Panc1 (cell line): ENCODE data around the gene GRIA3. TPM values are rescaled to one million over a fixed set of nuclear protein-coding genes. Genes with fewer than 3 reads are reported as not detected.

Experiments used
- ATAC-seq: fragments of 200-7000 bp; cut with Tn5 transposase; 2 replicates; pipeline ENCODE4 v1.9.1; 2020; ENCODE audit warnings: mild to moderate bottlenecking, moderate library complexity
- Bru-seq: library from RNA; stranded (reverse); fragments of 400-500 nt; gene quantifications from one replicate; lab custom pipeline; 2021; lab: Mats Ljungman, UMichigan
- BruChase-seq, 2 experiments: library from RNA; stranded (reverse); fragments of 400-500 nt; gene quantifications; one replicate each; lab custom pipeline; 2021; lab: Mats Ljungman, UMichigan
- BruUV-seq: library from RNA; stranded (reverse); fragments of 400-500 nt; replicated peaks from 2 replicates; lab custom pipeline; 2021; lab: Mats Ljungman, UMichigan
- CTCF ChIA-PET: fragments of 300-600 bp; sonication (Branson Sonifier 250); formaldehyde crosslinking; loops from one replicate; lab custom pipeline; 2022; ENCODE audit warnings: antibody characterized with exemption; lab: Charles Lee
- POLR2A ChIA-PET: fragments of 300-600 bp; sonication (Branson Sonifier 250); formaldehyde crosslinking; loops from one replicate; lab custom pipeline; 2022; ENCODE audit warnings: antibody characterized with exemption; lab: Charles Lee
- DNase-seq: peaks from one replicate; pipeline ENCODE4 v3.0.0-alpha.2; 2010; ENCODE audit warnings: low read depth, low spot score
- H3K27ac ChIP-seq: 2 replicates; pipeline ENCODE4 v1.5.1; 2011; ENCODE audit warnings: mild to moderate bottlenecking, low read length, inconsistent platforms
- H3K27me3 ChIP-seq: fragments of 200-500 bp; sonication (Bioruptor generic); 2 replicates; pipeline ENCODE4 v1.6.0; 2014; ENCODE audit warnings: low read length, inconsistent platforms; ENCODE audit not compliant: control insufficient read depth, insufficient read depth
- H3K36me3 ChIP-seq: fragments of 200-500 bp; sonication (Bioruptor generic); 2 replicates; pipeline ENCODE4 v1.5.1; 2014; ENCODE audit warnings: inconsistent platforms, mild to moderate bottlenecking, low read length, moderate library complexity; ENCODE audit not compliant: control insufficient read depth, insufficient read depth
- H3K4me1 ChIP-seq: 2 replicates; pipeline ENCODE4 v1.5.1; 2011; ENCODE audit warnings: inconsistent platforms, mild to moderate bottlenecking, low read length, moderate library complexity; ENCODE audit not compliant: control insufficient read depth, insufficient read depth
- H3K4me3 ChIP-seq, 2 experiments: 2 replicates each; pipeline ENCODE4 v1.5.1; 2011 to 2012; ENCODE audit warnings: low read depth in 2 of 2, low read length in 2 of 2, mild to moderate bottlenecking in 2 of 2, inconsistent platforms in 1 of 2, moderate library complexity in 1 of 2
- H3K9me3 ChIP-seq: fragments of 200-500 bp; sonication (Bioruptor generic); 2 replicates; pipeline ENCODE4 v1.5.1; 2014; ENCODE audit warnings: low read depth, mild to moderate bottlenecking, inconsistent platforms, low read length, moderate library complexity; ENCODE audit not compliant: control insufficient read depth, insufficient read depth
- POLR2AphosphoS5 ChIP-seq: IDR thresholded peaks from 2 replicates; pipeline ENCODE4 v1.6.1; 2012; ENCODE audit warnings: mild to moderate bottlenecking, low read depth, low read length, moderate library complexity
- SIN3A ChIP-seq: IDR thresholded peaks from 2 replicates; pipeline ENCODE4 v1.6.1; 2012; ENCODE audit warnings: low read depth, mild to moderate bottlenecking, low read length, moderate library complexity, borderline replicate concordance; ENCODE audit not compliant: insufficient read depth
- TCF7L2 ChIP-seq: IDR thresholded peaks from 2 replicates; pipeline ENCODE4 v1.6.1; 2011; ENCODE audit warnings: mild to moderate bottlenecking, low read depth, low read length, inconsistent platforms
- in situ Hi-C: cut with HindIII; loops from 2 replicates; pipeline ENCODE4 v1.10.0; 2016; ENCODE audit warnings: low sequenced_read_pairs, low pct_unique_long_range_greater_than_20kb
- intact Hi-C: fragments of 100-400 bp; cut with micrococcal nuclease; formaldehyde crosslinking; loops from one replicate; pipeline ENCODE4 v1.10.0; 2022; ENCODE audit not compliant: unreplicated experiment
- long read RNA-seq: library from polyadenylated mRNA; unstranded; transcript quantifications from one replicate; pipeline ENCODE4 v2.0.0, GENCODE V29; 2021; ENCODE audit not compliant: unreplicated experiment
- polyA plus RNA-seq: library from polyadenylated mRNA; unstranded; fragments of >200 nt; gene quantifications from one replicate; pipeline ENCODE4 v1.2.1, GENCODE V29; 2012; ENCODE audit warnings: missing spikeins; ENCODE audit not compliant: insufficient read length
- total RNA-seq: library from RNA; stranded (reverse); gene quantifications from one replicate; pipeline ENCODE4 v1.2.1, GENCODE V29; 2021; ENCODE audit not compliant: unreplicated experiment
- TF ChIP-seq, protein P1 (sequence below): fragments of 450-650 bp; IDR thresholded peaks from 2 replicates; pipeline ENCODE4 v1.5.1; 2017; ENCODE audit warnings: mild to moderate bottlenecking
- TF ChIP-seq, protein P2 (sequence below), 2 experiments: IDR thresholded peaks; 2 replicates each; pipeline ENCODE4 v1.6.1; 2011 to 2012; ENCODE audit warnings: low read depth in 2 of 2, control low read depth in 1 of 2, low read length in 1 of 2, mild to moderate bottlenecking in 1 of 2, moderate library complexity in 1 of 2; ENCODE audit not compliant: insufficient read depth in 1 of 2

GRIA3 gene
- total RNA-seq (not detected), Bru-seq, nascent RNA (percentile 1 among the genes with signal in this experiment), BruChase-seq, experiment 1, labeled RNA remaining after a 2-hour chase (percentile 0 among the genes with signal in this experiment), BruChase-seq, experiment 2, labeled RNA remaining after a 6-hour chase (percentile 1 among the genes with signal in this experiment)
- polyA plus RNA-seq, result not detected
- long read RNA-seq, result 0 reads

DNA sequence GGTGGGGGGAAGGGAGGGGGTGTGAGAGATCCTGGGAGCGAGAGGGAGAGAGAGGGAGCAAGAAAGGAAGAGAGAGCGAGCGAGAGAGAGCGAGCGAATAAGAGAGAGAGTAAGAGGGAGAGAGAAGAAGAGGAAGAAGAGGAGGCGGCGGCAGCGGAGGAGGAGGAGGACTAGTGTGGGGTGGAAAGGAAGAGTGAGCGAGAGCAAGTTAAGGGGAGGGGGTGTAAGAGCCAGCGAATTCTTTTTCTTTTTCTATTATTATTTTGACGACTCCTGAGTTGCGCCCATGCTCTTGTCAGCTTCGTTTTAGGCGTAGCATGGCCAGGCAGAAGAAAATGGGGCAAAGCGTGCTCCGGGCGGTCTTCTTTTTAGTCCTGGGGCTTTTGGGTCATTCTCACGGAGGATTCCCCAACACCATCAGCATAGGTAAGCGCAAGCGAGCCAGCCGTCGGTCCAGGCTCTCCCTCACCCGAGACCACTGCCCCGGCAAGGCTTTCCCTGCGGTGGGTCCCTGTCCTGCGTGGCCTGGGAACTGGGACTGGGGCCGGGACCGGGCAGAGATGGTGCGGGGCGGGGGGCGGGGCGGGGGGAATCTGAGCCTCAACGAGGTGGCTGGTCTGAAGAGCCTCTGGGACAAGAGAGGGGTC, at the start of gene GRIA3:
TSS of gene GRIA3 (plus strand) at position 60 of the 647 bp plus-strand sequence. CDS start at position 318, 258 bp downstream.
- no peak for ATAC-seq
- POLR2A ChIA-PET, result interaction anchor here (0.6 kb wide), 1 partner anchor 1248 kb away, joined by 3 read pairs; no protein-coding TSS in a partner anchor
- CTCF ChIA-PET, result interaction anchor here (0.8 kb wide), 1 partner anchor 18 kb away, joined by 4 read pairs; no protein-coding TSS in a partner anchor
- H3K27me3 ChIP-seq, result peaks cover 3% of the 10 kb centered on the region; the same call in 1 of the 2 replicates
- H3K4me3 ChIP-seq, result no peak within 1 kb of the TSS
- TF ChIP-seq, protein P1, sequence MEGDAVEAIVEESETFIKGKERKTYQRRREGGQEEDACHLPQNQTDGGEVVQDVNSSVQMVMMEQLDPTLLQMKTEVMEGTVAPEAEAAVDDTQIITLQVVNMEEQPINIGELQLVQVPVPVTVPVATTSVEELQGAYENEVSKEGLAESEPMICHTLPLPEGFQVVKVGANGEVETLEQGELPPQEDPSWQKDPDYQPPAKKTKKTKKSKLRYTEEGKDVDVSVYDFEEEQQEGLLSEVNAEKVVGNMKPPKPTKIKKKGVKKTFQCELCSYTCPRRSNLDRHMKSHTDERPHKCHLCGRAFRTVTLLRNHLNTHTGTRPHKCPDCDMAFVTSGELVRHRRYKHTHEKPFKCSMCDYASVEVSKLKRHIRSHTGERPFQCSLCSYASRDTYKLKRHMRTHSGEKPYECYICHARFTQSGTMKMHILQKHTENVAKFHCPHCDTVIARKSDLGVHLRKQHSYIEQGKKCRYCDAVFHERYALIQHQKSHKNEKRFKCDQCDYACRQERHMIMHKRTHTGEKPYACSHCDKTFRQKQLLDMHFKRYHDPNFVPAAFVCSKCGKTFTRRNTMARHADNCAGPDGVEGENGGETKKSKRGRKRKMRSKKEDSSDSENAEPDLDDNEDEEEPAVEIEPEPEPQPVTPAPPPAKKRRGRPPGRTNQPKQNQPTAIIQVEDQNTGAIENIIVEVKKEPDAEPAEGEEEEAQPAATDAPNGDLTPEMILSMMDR, result no peak
- TF ChIP-seq, protein P2, sequence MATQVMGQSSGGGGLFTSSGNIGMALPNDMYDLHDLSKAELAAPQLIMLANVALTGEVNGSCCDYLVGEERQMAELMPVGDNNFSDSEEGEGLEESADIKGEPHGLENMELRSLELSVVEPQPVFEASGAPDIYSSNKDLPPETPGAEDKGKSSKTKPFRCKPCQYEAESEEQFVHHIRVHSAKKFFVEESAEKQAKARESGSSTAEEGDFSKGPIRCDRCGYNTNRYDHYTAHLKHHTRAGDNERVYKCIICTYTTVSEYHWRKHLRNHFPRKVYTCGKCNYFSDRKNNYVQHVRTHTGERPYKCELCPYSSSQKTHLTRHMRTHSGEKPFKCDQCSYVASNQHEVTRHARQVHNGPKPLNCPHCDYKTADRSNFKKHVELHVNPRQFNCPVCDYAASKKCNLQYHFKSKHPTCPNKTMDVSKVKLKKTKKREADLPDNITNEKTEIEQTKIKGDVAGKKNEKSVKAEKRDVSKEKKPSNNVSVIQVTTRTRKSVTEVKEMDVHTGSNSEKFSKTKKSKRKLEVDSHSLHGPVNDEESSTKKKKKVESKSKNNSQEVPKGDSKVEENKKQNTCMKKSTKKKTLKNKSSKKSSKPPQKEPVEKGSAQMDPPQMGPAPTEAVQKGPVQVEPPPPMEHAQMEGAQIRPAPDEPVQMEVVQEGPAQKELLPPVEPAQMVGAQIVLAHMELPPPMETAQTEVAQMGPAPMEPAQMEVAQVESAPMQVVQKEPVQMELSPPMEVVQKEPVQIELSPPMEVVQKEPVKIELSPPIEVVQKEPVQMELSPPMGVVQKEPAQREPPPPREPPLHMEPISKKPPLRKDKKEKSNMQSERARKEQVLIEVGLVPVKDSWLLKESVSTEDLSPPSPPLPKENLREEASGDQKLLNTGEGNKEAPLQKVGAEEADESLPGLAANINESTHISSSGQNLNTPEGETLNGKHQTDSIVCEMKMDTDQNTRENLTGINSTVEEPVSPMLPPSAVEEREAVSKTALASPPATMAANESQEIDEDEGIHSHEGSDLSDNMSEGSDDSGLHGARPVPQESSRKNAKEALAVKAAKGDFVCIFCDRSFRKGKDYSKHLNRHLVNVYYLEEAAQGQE (IDR thresholded peaks at IDR 0.05; ENCODE audit: insufficient read depth in 1 of 2, low read depth in 2 of 2, low read length in 1 of 2), result no peak
- TF ChIP-seq SIN3A (no peak), TCF7L2 (no peak), POLR2AphosphoS5 (no peak)
- in situ Hi-C loops, result no loop called here
- no peak for DNase-seq
- no peak within 1 kb of the TSS for H3K27ac ChIP-seq
- BruUV-seq, result no TSS peak
- H3K36me3 ChIP-seq, result no peaks in the 10 kb centered on the region
- no peaks in the 10 kb centered on the region for H3K9me3 ChIP-seq
- intact Hi-C loops, result no loop called here
- H3K4me1 ChIP-seq, result no peaks in the 10 kb centered on the region

DNA sequence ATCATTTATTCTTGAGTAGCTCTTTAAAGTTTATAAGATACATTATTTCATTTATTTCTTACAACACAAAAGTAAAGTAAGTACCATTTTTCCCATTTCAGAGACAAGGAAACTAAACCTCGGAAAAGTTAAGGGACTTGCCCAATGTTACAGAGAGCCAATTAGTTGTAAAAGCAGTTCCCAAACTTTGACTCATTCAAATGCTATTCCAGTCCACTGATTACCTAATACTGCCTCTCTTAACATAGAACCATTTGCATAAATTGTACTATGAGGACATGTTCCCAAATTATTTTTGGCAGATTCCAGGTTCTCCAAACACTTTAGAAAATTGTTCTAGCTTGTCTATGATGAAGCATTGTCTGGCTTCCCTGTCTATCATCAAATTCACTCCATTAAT, 45.6 kb upstream of the GRIA3 start:
- ChIA-PET CTCF (no interaction called here), POLR2A (no interaction called here)
- TF ChIP-seq SIN3A, result no peak
- TF ChIP-seq, protein P2 (IDR thresholded peaks at IDR 0.05; ENCODE audit: insufficient read depth in 1 of 2, low read depth in 2 of 2, low read length in 1 of 2), result no peak
- TF ChIP-seq POLR2AphosphoS5, result no peak
- no peak for TF ChIP-seq TCF7L2
- H3K4me3 ChIP-seq, result no peak overlapping the region
- DNase-seq, result no peak
- no peaks in the 10 kb centered on the region for H3K36me3 ChIP-seq
- H3K27ac ChIP-seq, result no peak overlapping the region
- no peaks in the 10 kb centered on the region for H3K9me3 ChIP-seq
- in situ Hi-C loops, result no loop called here
- H3K4me1 ChIP-seq, result no peaks in the 10 kb centered on the region
- no peaks in the 10 kb centered on the region for H3K27me3 ChIP-seq
- intact Hi-C loops, result no loop called here
- no peak for ATAC-seq
- no TSS peak for BruUV-seq
